Measurements from ENCODE around the gene LBHD2.
A peak's percentile ranks its signal among the peaks of the same experiment; 100 is the strongest.

LBHD2 gene

GRCh38 chr14:103068351-103069073 is 15.5 kb upstream of the LBHD2 start:
- DNase-seq (ENCODE audit: low read depth in 3 of 3): no peak

- no peak for DNase-seq (ENCODE audit: low read depth in 3 of 3)
These were observed 13.6 kb upstream of the LBHD2 start for GRCh38 chr14:103070263-103070885.

GRCh38 chr14:103070971-103071542 is 13.0 kb upstream of the LBHD2 start:
- DNase-seq (ENCODE audit: low read depth in 3 of 3): no peak

- no peak for DNase-seq (ENCODE audit: low read depth in 3 of 3)
These were observed 12.3 kb upstream of the LBHD2 start for GRCh38 chr14:103071544-103072251.

- DNase-seq (ENCODE audit: low read depth in 3 of 3): no peak
These were observed 11.2 kb upstream of the LBHD2 start for GRCh38 chr14:103072595-103073366.

GRCh38 chr14:103073367-103073875 is 10.6 kb upstream of the LBHD2 start:
- DNase-seq (ENCODE audit: low read depth in 3 of 3): no peak

GRCh38 chr14:103073876-103074728 is 9.9 kb upstream of the LBHD2 start:
- DNase-seq (ENCODE audit: low read depth in 3 of 3): no peak

- no peak for DNase-seq (ENCODE audit: low read depth in 3 of 3)
These were observed 9.2 kb upstream of the LBHD2 start for GRCh38 chr14:103074729-103075367.

GRCh38 chr14:103078420-103078749 is 5.6 kb upstream of the LBHD2 start:
- peak; percentile 51 to 69 (median 59) for DNase-seq (ENCODE audit: low read depth in 3 of 3)

GRCh38 chr14:103078860-103079587 is 5.0 kb upstream of the LBHD2 start:
- no peak for DNase-seq (ENCODE audit: low read depth in 3 of 3)

GRCh38 chr14:103081951-103082350 is 2.1 kb upstream of the LBHD2 start:
- no peak for DNase-seq (ENCODE audit: low read depth in 3 of 3)

- DNase-seq (ENCODE audit: low read depth in 3 of 3): no peak
These were observed 1.4 kb downstream of the LBHD2 start for GRCh38 chr14:103085106-103086091.

GRCh38 chr14:103086771-103087342 is 2.8 kb downstream of the LBHD2 start:
- DNase-seq (ENCODE audit: low read depth in 3 of 3): no peak

GRCh38 chr14:103087343-103087835 is 3.4 kb downstream of the LBHD2 start:
- no peak for DNase-seq (ENCODE audit: low read depth in 3 of 3)

- no peak for DNase-seq (ENCODE audit: low read depth in 3 of 3)
These were observed 4.9 kb downstream of the LBHD2 start for GRCh38 chr14:103088921-103089320.

GRCh38 chr14:103089386-103090335 is 5.7 kb downstream of the LBHD2 start:
- DNase-seq (ENCODE audit: low read depth in 3 of 3): no peak

Measured in stimulated activated CD4-positive, alpha-beta T cell treated with anti-CD3 and anti-CD28 coated beads, TNF-alpha, amount 100 ng/mL, for 24 hours (primary cell).